Activated B cell treated with CpG ODN at 0.5 μM for 24 hours (primary cell): Measurements from ENCODE around the gene CTNNBL1. TPM values are rescaled to one million over a fixed set of nuclear protein-coding genes. Genes with fewer than 3 reads are reported as not detected.

Source experiments
- ATAC-seq: fragments of 200-7000 bp; cut with Tn5 transposase; one replicate; pipeline ENCODE4 v1.10.0; 2021; ENCODE audit warnings: low read depth, mild to moderate bottlenecking, moderate library complexity
- CTCF ChIA-PET: fragments of 350-600 bp; sonication (Branson Sonifier 250); formaldehyde crosslinking; loops from one replicate; lab custom pipeline; 2021; ENCODE audit warnings: antibody characterized with exemption; lab: Charles Lee
- POLR2A ChIA-PET: fragments of 350-600 bp; sonication (Branson Sonifier 250); formaldehyde crosslinking; loops from one replicate; lab custom pipeline; 2021; ENCODE audit warnings: antibody characterized with exemption; lab: Charles Lee
- DNase-seq: peaks from one replicate; pipeline ENCODE4 v3.0.0; 2022
- H3K27ac Mint-ChIP-seq: one replicate; pipeline ENCODE4 v1.8.0; 2020; ENCODE audit warnings: mixed read lengths
- H3K27me3 Mint-ChIP-seq: one replicate; pipeline ENCODE4 v1.8.0; 2021; ENCODE audit warnings: mixed read lengths
- H3K36me3 Mint-ChIP-seq: one replicate; pipeline ENCODE4 v1.8.0; 2021; ENCODE audit warnings: low read depth, mixed read lengths
- H3K4me1 Mint-ChIP-seq: one replicate; pipeline ENCODE4 v1.8.0; 2021; ENCODE audit warnings: mixed read lengths
- H3K4me3 Mint-ChIP-seq: one replicate; pipeline ENCODE4 v1.8.0; 2020; ENCODE audit warnings: mild to moderate bottlenecking, mixed read lengths
- H3K9me3 Mint-ChIP-seq: one replicate; pipeline ENCODE4 v1.8.0; 2020; ENCODE audit warnings: mixed read lengths
- CTCF ChIP-seq: fragments of 200-600 bp; IDR thresholded peaks from one replicate; pipeline ENCODE4 v1.8.0; 2022; ENCODE audit warnings: antibody characterized with exemption, mild to moderate bottlenecking
- intact Hi-C: fragments of 100-400 bp; cut with micrococcal nuclease; formaldehyde crosslinking; loops from one replicate; pipeline ENCODE4 v1.15.1; 2024
- total RNA-seq: library from RNA; stranded (reverse); gene quantifications from 2 replicates; pipeline ENCODE4 v1.2.3, GENCODE V29; 2022

CTNNBL1 gene
- total RNA-seq, 1 donor from 2014 or later = 102 TPM

- DNase-seq (no peak), ATAC-seq (peak; percentile 90)
Measured at GRCh38 chr20:37921341-37921929, 227.6 kb downstream of the CTNNBL1 start.

More at GRCh38 chr20:37921341-37921929, 227.6 kb downstream of the CTNNBL1 start:
- ChIA-PET CTCF (no interaction called here), POLR2A (no interaction called here)
- TF ChIP-seq CTCF = no peak
- intact Hi-C loops = no loop called here
- H3K9me3 Mint-ChIP-seq = no peaks in the 10 kb centered on the region
- peaks cover 15% of the 10 kb centered on the region for H3K4me1 Mint-ChIP-seq
- H3K4me3 Mint-ChIP-seq = no peak overlapping the region
- peaks cover 9% of the 10 kb centered on the region for H3K27me3 Mint-ChIP-seq
- no peaks in the 10 kb centered on the region for H3K36me3 Mint-ChIP-seq
- no peak overlapping the region for H3K27ac Mint-ChIP-seq

Other genes starting within 250 kb of the CTNNBL1 start
- gene NNAT, start 172.8 kb upstream of the CTNNBL1 start, total RNA-seq = 0.40 TPM in 1 of 2 replicates, not detected in the other
- 70.3 and 78.0 TPM in 2 replicates for gene BLCAP, start 166.2 kb upstream of the CTNNBL1 start, total RNA-seq
- not detected in 2 replicates for gene VSTM2L, start 209.1 kb downstream of the CTNNBL1 start, total RNA-seq